Medulla oblongata (tissue), 1 donor: ENCODE results near the gene SMARCC2.
A peak's percentile ranks its signal among the peaks of the same experiment; 100 is the strongest.
"Not testable (repeated sequence)": the region's sequence is repeated elsewhere in the genome, so short reads cannot be mapped to it uniquely, and the experiment has no call there.

ENCODE experiments used
- DNase-seq: peaks from one replicate; pipeline ENCODE4 v3.0.0-alpha.2; 2015; ENCODE audit errors: extremely low spot score

The SMARCC2 gene

GRCh38 chr12:56208006-56208405, 18.7 kb upstream of the SMARCC2 start:
- DNase-seq = no peak

GRCh38 chr12:56206452-56207166, 17.3 kb upstream of the SMARCC2 start:
- DNase-seq = peak; percentile 48

- DNase-seq = no peak
Observed at GRCh38 chr12:56205445-56205844, 16.2 kb upstream of the SMARCC2 start.

- DNase-seq = no peak
Observed at GRCh38 chr12:56204275-56204674, 15.0 kb upstream of the SMARCC2 start.

GRCh38 chr12:56202838-56203237, 13.6 kb upstream of the SMARCC2 start:
- DNase-seq = no peak

GRCh38 chr12:56202366-56202765, 13.1 kb upstream of the SMARCC2 start:
- no peak for DNase-seq

GRCh38 chr12:56198836-56199235, 9.6 kb upstream of the SMARCC2 start:
- no peak for DNase-seq

GRCh38 chr12:56197921-56198635, 8.8 kb upstream of the SMARCC2 start:
- no peak for DNase-seq

GRCh38 chr12:56196818-56197550, 7.7 kb upstream of the SMARCC2 start:
- not testable (repeated sequence) for DNase-seq

GRCh38 chr12:56193025-56193578, 3.8 kb upstream of the SMARCC2 start:
- DNase-seq = peak; percentile 94

- DNase-seq = no peak
Observed at GRCh38 chr12:56192582-56192981, 3.3 kb upstream of the SMARCC2 start.

GRCh38 chr12:56190695-56191155, 1.4 kb upstream of the SMARCC2 start:
- DNase-seq = peak; percentile 18

GRCh38 chr12:56189918-56190694, 823 bp upstream of the SMARCC2 start:
- DNase-seq = peak; percentile 88

- DNase-seq = peak; percentile 13
Observed at GRCh38 chr12:56188778-56189098, 545 bp downstream of the SMARCC2 start.

GRCh38 chr12:56188131-56188777, 1.0 kb downstream of the SMARCC2 start:
- no peak for DNase-seq

- no peak for DNase-seq
Observed at GRCh38 chr12:56186957-56187356, 2.3 kb downstream of the SMARCC2 start.

GRCh38 chr12:56178347-56178746, 10.9 kb downstream of the SMARCC2 start:
- no peak for DNase-seq

GRCh38 chr12:56172839-56173238, 16.4 kb downstream of the SMARCC2 start:
- DNase-seq = no peak

GRCh38 chr12:56169229-56169759, 20.0 kb downstream of the SMARCC2 start:
- DNase-seq = no peak

GRCh38 chr12:56165369-56165768, 23.9 kb downstream of the SMARCC2 start:
- DNase-seq = no peak

GRCh38 chr12:56164345-56164729, 24.9 kb downstream of the SMARCC2 start:
- DNase-seq = no peak
